Glutamatergic neuron (in vitro differentiated cells): ENCODE data around the gene EYS. TPM values are rescaled to one million over a fixed set of nuclear protein-coding genes. Genes with fewer than 3 reads are reported as not detected.

Experiments
- DNase-seq: peaks from one replicate; pipeline ENCODE4 v3.0.0; 2022
- H3K27ac Mint-ChIP-seq: one replicate; pipeline ENCODE4 v1.8.0; 2020; ENCODE audit warnings: mild to moderate bottlenecking, mixed read lengths, inconsistent platforms; ENCODE audit not compliant: unreplicated experiment
- H3K27me3 Mint-ChIP-seq: one replicate; pipeline ENCODE4 v1.8.0; 2020; ENCODE audit warnings: mild to moderate bottlenecking, moderate library complexity, mixed read lengths, inconsistent platforms; ENCODE audit not compliant: unreplicated experiment
- H3K36me3 Mint-ChIP-seq: one replicate; pipeline ENCODE4 v1.8.0; 2020; ENCODE audit warnings: mild to moderate bottlenecking, mixed read lengths, inconsistent platforms; ENCODE audit not compliant: unreplicated experiment
- H3K4me1 Mint-ChIP-seq: one replicate; pipeline ENCODE4 v1.8.0; 2020; ENCODE audit warnings: mild to moderate bottlenecking, low read depth, mixed read lengths, inconsistent platforms; ENCODE audit not compliant: unreplicated experiment
- H3K4me3 Mint-ChIP-seq: one replicate; pipeline ENCODE4 v1.8.0; 2020; ENCODE audit warnings: mild to moderate bottlenecking, mixed read lengths, inconsistent platforms; ENCODE audit not compliant: unreplicated experiment
- H3K9me3 Mint-ChIP-seq: one replicate; pipeline ENCODE4 v1.8.0; 2020; ENCODE audit warnings: mild to moderate bottlenecking, moderate library complexity, mixed read lengths, inconsistent platforms; ENCODE audit not compliant: unreplicated experiment
- CTCF ChIP-seq: fragments of 200-600 bp; sonication (generic); IDR thresholded peaks from one replicate; pipeline ENCODE4 v1.5.0; 2021; ENCODE audit not compliant: partially characterized antibody, unreplicated experiment
- total RNA-seq: library from RNA; stranded (reverse); fragmentation: NEBNext Ultra II Directional; extraction: Animal tissue kit (Norgen Biotek cat#: 25700); gene quantifications from one replicate; pipeline ENCODE4 v1.2.1, GENCODE V29; 2021; ENCODE audit not compliant: unreplicated experiment

The EYS gene
- total RNA-seq, 1 donor from 2014 or later = 13.2 TPM

- H3K9me3 Mint-ChIP-seq = no peaks in the 10 kb centered on the region
- DNase-seq = no peak
- H3K4me3 Mint-ChIP-seq = no peak overlapping the region
- no peak for TF ChIP-seq CTCF
- H3K27ac Mint-ChIP-seq = no peak overlapping the region
- no peaks in the 10 kb centered on the region for H3K27me3 Mint-ChIP-seq
- no peaks in the 10 kb centered on the region for H3K4me1 Mint-ChIP-seq
- H3K36me3 Mint-ChIP-seq = no peaks in the 10 kb centered on the region
Observed at GRCh38 chr6:64155063-64155462, 1552.0 kb downstream of the EYS start.

GRCh38 chr6:64146876-64147275 lies 1560.2 kb downstream of the EYS start:
- Mint-ChIP-seq H3K27me3 (no peaks in the 10 kb centered on the region), H3K36me3 (no peaks in the 10 kb centered on the region), H3K9me3 (no peaks in the 10 kb centered on the region), H3K4me1 (peaks cover 2% of the 10 kb centered on the region), H3K4me3 (no peak overlapping the region), H3K27ac (no peak overlapping the region)
- no peak for TF ChIP-seq CTCF
- no peak for DNase-seq

- Mint-ChIP-seq H3K4me1 (peaks cover 2% of the 10 kb centered on the region), H3K27me3 (no peaks in the 10 kb centered on the region), H3K27ac (no peak overlapping the region), H3K4me3 (no peak overlapping the region), H3K9me3 (no peaks in the 10 kb centered on the region), H3K36me3 (no peaks in the 10 kb centered on the region)
- no peak for TF ChIP-seq CTCF
- no peak for DNase-seq
Observed at GRCh38 chr6:64146094-64146493, 1560.9 kb downstream of the EYS start.

GRCh38 chr6:64145658-64146057 lies 1561.4 kb downstream of the EYS start:
- H3K9me3 Mint-ChIP-seq = no peaks in the 10 kb centered on the region
- no peak for TF ChIP-seq CTCF
- no peaks in the 10 kb centered on the region for H3K36me3 Mint-ChIP-seq
- no peak for DNase-seq
- no peak overlapping the region for H3K27ac Mint-ChIP-seq
- peaks cover 2% of the 10 kb centered on the region for H3K4me1 Mint-ChIP-seq
- H3K4me3 Mint-ChIP-seq = no peak overlapping the region
- no peaks in the 10 kb centered on the region for H3K27me3 Mint-ChIP-seq

- no peak overlapping the region for H3K4me3 Mint-ChIP-seq
- H3K9me3 Mint-ChIP-seq = no peaks in the 10 kb centered on the region
- H3K36me3 Mint-ChIP-seq = no peaks in the 10 kb centered on the region
- H3K27ac Mint-ChIP-seq = no peak overlapping the region
- no peak for DNase-seq
- TF ChIP-seq CTCF = no peak
- H3K27me3 Mint-ChIP-seq = no peaks in the 10 kb centered on the region
- H3K4me1 Mint-ChIP-seq = peaks cover 3% of the 10 kb centered on the region
Observed at GRCh38 chr6:64143101-64143500, 1563.9 kb downstream of the EYS start.
